Mesenchymal stem cell (in vitro differentiated cells and primary cell): Measurements from ENCODE around the gene RNF34.

Source experiments
- DNase-seq: peaks from one replicate; pipeline ENCODE4 v3.0.0-alpha.2; 2013
- H2AFZ ChIP-seq: one replicate; pipeline ENCODE4 v1.6.1; 2013; ENCODE audit warnings: low read depth, mild to moderate bottlenecking, control low read depth, inconsistent platforms, low read length, moderate library complexity
- H2AK5ac ChIP-seq: 2 replicates; pipeline ENCODE4 v1.6.1; 2013; ENCODE audit warnings: low read length, moderate library complexity, mild to moderate bottlenecking, inconsistent platforms; ENCODE audit not compliant: severe bottlenecking
- H2BK120ac ChIP-seq: one replicate; pipeline ENCODE4 v1.6.1; 2013; ENCODE audit warnings: low read depth, mild to moderate bottlenecking, inconsistent platforms, low read length, moderate library complexity
- H2BK12ac ChIP-seq, 2 experiments: one replicate each; pipeline ENCODE4 v1.6.1; 2013; ENCODE audit warnings: inconsistent platforms in 2 of 2, low read length in 2 of 2, mild to moderate bottlenecking in 2 of 2, moderate library complexity in 2 of 2, control low read depth in 1 of 2
- H2BK15ac ChIP-seq: one replicate; pipeline ENCODE4 v1.6.1; 2013; ENCODE audit warnings: mild to moderate bottlenecking, low read depth, inconsistent platforms; ENCODE audit not compliant: poor library complexity, severe bottlenecking
- H2BK5ac ChIP-seq: 2 replicates; pipeline ENCODE4 v1.6.1; 2013; ENCODE audit warnings: low read depth, mild to moderate bottlenecking, low read length, control low read depth, inconsistent platforms; ENCODE audit not compliant: poor library complexity, severe bottlenecking
- H3K14ac ChIP-seq, 2 experiments: one replicate each; pipeline ENCODE4 v1.6.1; 2013; ENCODE audit warnings: inconsistent platforms in 2 of 2, low read length in 2 of 2, control low read depth in 1 of 2, mild to moderate bottlenecking in 1 of 2, moderate library complexity in 1 of 2
- H3K18ac ChIP-seq, 2 experiments: one replicate each; pipeline ENCODE4 v1.6.1; 2013; ENCODE audit warnings: inconsistent platforms in 2 of 2, low read length in 2 of 2, control low read depth in 1 of 2, low read depth in 1 of 2, mild to moderate bottlenecking in 1 of 2
- H3K23ac ChIP-seq, 2 experiments: one replicate each; pipeline ENCODE4 v1.6.1; 2013; ENCODE audit warnings: inconsistent platforms in 2 of 2, low read length in 2 of 2, mild to moderate bottlenecking in 2 of 2, moderate library complexity in 2 of 2, control low read depth in 1 of 2
- H3K27ac ChIP-seq: 2 replicates; pipeline ENCODE4 v1.5.1; 2013; ENCODE audit warnings: mild to moderate bottlenecking, moderate library complexity, low read length, control low read depth, inconsistent platforms; ENCODE audit not compliant: poor library complexity, severe bottlenecking
- H3K27me3 ChIP-seq, 2 experiments: 2 replicates each; pipeline versions ENCODE4 v1.6.1 to v1.7.0; 2013; ENCODE audit warnings: low read length in 2 of 2, mild to moderate bottlenecking in 2 of 2, moderate library complexity in 2 of 2, control low read depth in 1 of 2, inconsistent platforms in 1 of 2; ENCODE audit not compliant: control insufficient read depth in 1 of 2, insufficient read depth in 1 of 2
- H3K36me3 ChIP-seq, 2 experiments: 2 replicates each; pipeline versions ENCODE4 v1.6.1 to v1.7.0; 2013; ENCODE audit warnings: low read length in 2 of 2, control low read depth in 1 of 2, inconsistent platforms in 1 of 2, low read depth in 1 of 2, mild to moderate bottlenecking in 1 of 2; ENCODE audit not compliant: insufficient read depth in 2 of 2, control insufficient read depth in 1 of 2
- H3K4ac ChIP-seq, 2 experiments: one replicate each; pipeline ENCODE4 v1.6.1; 2013; ENCODE audit warnings: inconsistent platforms in 2 of 2, low read length in 2 of 2, mild to moderate bottlenecking in 2 of 2, moderate library complexity in 2 of 2, control low read depth in 1 of 2, low read depth in 1 of 2
- H3K4me1 ChIP-seq: 2 replicates; pipeline ENCODE4 v1.6.1; 2013; ENCODE audit warnings: low read depth, low read length, control low read depth; ENCODE audit not compliant: control insufficient read depth, insufficient read depth
- H3K4me2 ChIP-seq: 2 replicates; pipeline ENCODE4 v1.6.1; 2013; ENCODE audit warnings: low read length, mild to moderate bottlenecking, inconsistent platforms; ENCODE audit not compliant: poor library complexity, severe bottlenecking
- H3K4me3 ChIP-seq, 2 experiments: 2 replicates each; pipeline versions ENCODE4 v1.5.1 to v1.7.0; 2013; ENCODE audit warnings: low read length in 2 of 2, mild to moderate bottlenecking in 2 of 2, control low read depth in 1 of 2, low read depth in 1 of 2; ENCODE audit not compliant: insufficient read depth in 1 of 2
- H3K79me1 ChIP-seq: replicated peaks from 2 replicates; pipeline ENCODE4 v1.6.1; 2013; ENCODE audit warnings: mild to moderate bottlenecking, control low read depth, low read length, inconsistent platforms; ENCODE audit not compliant: poor library complexity, severe bottlenecking
- H3K9ac ChIP-seq: 2 replicates; pipeline ENCODE4 v1.7.0; 2013; ENCODE audit warnings: mild to moderate bottlenecking, low read length, moderate library complexity
- H3K9me3 ChIP-seq: 2 replicates; pipeline ENCODE4 v1.7.0; 2013; ENCODE audit warnings: mild to moderate bottlenecking, low read length; ENCODE audit not compliant: control insufficient read depth
- H4K8ac ChIP-seq: one replicate; pipeline ENCODE4 v1.6.1; 2013; ENCODE audit warnings: inconsistent platforms, mild to moderate bottlenecking, low read length, moderate library complexity
- H4K91ac ChIP-seq: one replicate; pipeline ENCODE4 v1.6.1; 2013; ENCODE audit warnings: mild to moderate bottlenecking, low read length, inconsistent platforms
- WGBS: methylation state at CpG from one replicate; pipeline ENCODE4 v1.1.7; 2013; ENCODE audit warnings: mixed read lengths; 5-methylcytosine and 5-hydroxymethylcytosine counted together

Gene RNF34

DNA sequence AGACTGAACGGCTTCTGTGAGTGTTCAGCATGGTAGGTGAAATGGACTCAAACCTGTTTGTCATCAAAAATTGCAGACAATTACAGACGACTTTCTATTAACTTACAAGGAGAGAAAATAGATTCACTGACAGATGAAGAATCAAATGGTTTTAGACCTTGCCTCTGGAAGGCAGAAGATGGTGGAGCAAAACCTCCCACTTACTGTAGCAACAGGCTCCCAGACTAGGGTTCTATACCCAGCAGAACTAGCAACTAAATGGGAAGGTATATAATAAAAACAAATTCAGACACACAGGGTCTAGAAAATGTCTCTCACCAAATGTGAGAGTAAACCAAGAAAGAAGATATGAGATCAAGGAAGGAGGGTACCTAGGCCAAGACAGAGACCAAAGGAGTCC, 36.8 kb downstream of the RNF34 start:
- Histone ChIP-seq H3K9ac (no peak overlapping the region), H3K14ac (no peak overlapping the region), H2AFZ (no peak overlapping the region), H2BK12ac (no peak overlapping the region), H3K23ac (no peak overlapping the region), H2BK15ac (no peak overlapping the region), H3K36me3 (peaks cover 41 to 83% of the 10 kb centered on the region in 2 experiments), H3K27ac (no peak overlapping the region), H4K8ac (no peak overlapping the region), H3K9me3 (peaks cover 6% of the 10 kb centered on the region), H2AK5ac (no peak overlapping the region), H3K18ac (no peak overlapping the region), H3K79me1 (peaks cover 6% of the 10 kb centered on the region), H3K4me1 (no peaks in the 10 kb centered on the region), H4K91ac (no peak overlapping the region), H2BK120ac (no peak overlapping the region), H3K4me3 (no peak overlapping the region), H2BK5ac (no peak overlapping the region), H3K4ac (no peak overlapping the region), H3K27me3 (no peaks in the 10 kb centered on the region), H3K4me2 (no peak overlapping the region)
- WGBS = no CpG with 5 or more reads among the region's 2 CpGs
- no peak for DNase-seq

DNA sequence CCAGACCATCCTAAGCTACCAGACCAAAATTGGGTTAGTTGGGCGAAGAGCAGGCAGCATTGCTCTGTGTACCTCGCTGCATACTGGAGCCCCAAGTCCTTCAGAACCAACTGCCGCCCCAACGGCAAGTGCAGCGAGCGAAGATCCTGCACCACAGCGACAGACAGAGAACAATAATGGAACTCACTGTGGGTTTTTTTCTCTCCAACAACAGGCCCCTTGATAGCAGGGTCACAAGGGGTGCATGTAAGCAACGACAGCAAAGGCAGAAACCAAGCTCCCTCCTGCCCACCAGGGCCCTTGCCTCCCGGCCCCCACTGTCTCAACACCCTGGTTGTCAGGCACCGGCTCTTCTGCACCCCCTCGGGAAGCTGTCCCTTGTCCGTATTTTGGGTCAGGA, 39.0 kb downstream of the RNF34 start:
- peaks cover 6% of the 10 kb centered on the region for H3K9me3 ChIP-seq
- no peak overlapping the region for H2AK5ac ChIP-seq
- DNase-seq = no peak
- no peak overlapping the region for H3K27ac ChIP-seq
- no peak overlapping the region for H3K4me3 ChIP-seq
- H3K18ac ChIP-seq = no peak overlapping the region
- H3K36me3 ChIP-seq = peaks cover 52 to 67% of the 10 kb centered on the region in 2 experiments
- no peak overlapping the region for H4K91ac ChIP-seq
- H3K79me1 ChIP-seq = peaks cover 14% of the 10 kb centered on the region
- no peak overlapping the region for H2BK15ac ChIP-seq
- H3K27me3 ChIP-seq = no peaks in the 10 kb centered on the region
- no peak overlapping the region for H3K23ac ChIP-seq
- H2AFZ ChIP-seq = no peak overlapping the region
- H2BK12ac ChIP-seq = no peak overlapping the region
- no peak overlapping the region for H2BK120ac ChIP-seq
- no peak overlapping the region for H4K8ac ChIP-seq
- H3K4me2 ChIP-seq = no peak overlapping the region
- H3K14ac ChIP-seq = no peak overlapping the region
- WGBS = 95% methylated on average over 9 of the region's 12 CpGs
- no peak overlapping the region for H2BK5ac ChIP-seq
- peaks cover 5% of the 10 kb centered on the region for H3K4me1 ChIP-seq
- no peak overlapping the region for H3K9ac ChIP-seq
- no peak overlapping the region for H3K4ac ChIP-seq

DNA sequence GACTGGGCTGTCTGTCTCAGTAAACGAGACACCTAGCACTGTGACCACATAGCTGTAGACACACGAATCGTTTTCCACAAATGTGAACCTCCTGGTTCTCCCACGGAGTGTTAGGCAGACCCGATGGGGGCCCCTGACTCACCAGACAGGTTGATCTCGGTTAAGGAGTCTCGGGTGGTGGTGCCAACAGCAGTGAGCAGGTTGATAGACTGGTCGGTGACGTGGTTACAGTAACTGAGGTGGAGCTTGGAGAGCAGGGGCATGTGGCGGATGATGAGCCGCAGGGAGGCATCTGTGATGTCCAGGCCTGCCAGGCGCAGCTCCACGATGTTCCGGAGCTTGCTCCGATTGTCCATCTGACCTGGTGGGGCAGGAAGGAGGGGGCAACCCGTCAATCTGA, 39.8 kb downstream of the RNF34 start:
- Histone ChIP-seq H2AK5ac (no peak overlapping the region), H3K27ac (no peak overlapping the region), H2BK120ac (no peak overlapping the region), H3K9me3 (peaks cover 6% of the 10 kb centered on the region), H3K4me2 (no peak overlapping the region), H3K4me3 (no peak overlapping the region), H3K14ac (no peak overlapping the region), H3K79me1 (peaks cover 14% of the 10 kb centered on the region), H4K91ac (no peak overlapping the region), H2BK5ac (no peak overlapping the region), H3K23ac (peak overlapping the region in 1 of 2 experiments; percentile 86), H3K18ac (no peak overlapping the region), H4K8ac (no peak overlapping the region), H3K4ac (no peak overlapping the region), H2BK12ac (no peak overlapping the region), H3K36me3 (peaks cover 60 to 65% of the 10 kb centered on the region in 2 experiments), H3K27me3 (no peaks in the 10 kb centered on the region), H2AFZ (no peak overlapping the region), H2BK15ac (no peak overlapping the region), H3K9ac (no peak overlapping the region), H3K4me1 (peaks cover 5% of the 10 kb centered on the region)
- no peak for DNase-seq
- 97% methylated on average over 16 of the region's 16 CpGs for WGBS

DNA sequence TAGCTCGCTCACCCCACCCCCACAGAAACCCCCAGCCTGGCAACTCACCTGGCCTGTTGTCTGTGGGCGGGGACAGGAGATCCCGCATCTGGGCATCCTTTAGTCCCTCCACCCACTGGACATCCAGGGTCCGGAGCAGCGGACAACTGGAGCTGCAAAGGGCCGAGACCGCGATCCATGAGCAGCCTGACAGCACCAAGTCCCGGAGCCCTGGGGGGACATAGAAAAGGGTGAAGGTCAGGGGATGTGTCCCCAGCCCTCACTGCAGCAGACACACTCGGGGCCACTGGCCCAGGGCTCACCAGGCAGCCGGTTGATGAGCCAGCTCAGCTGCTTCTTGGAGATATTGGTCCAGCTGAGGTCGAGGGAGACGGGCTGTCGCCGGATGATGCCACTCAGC, 40.9 kb downstream of the RNF34 start:
- Histone ChIP-seq H2AFZ (no peak overlapping the region), H2BK5ac (no peak overlapping the region), H2BK120ac (no peak overlapping the region), H3K4me2 (no peak overlapping the region), H2BK12ac (no peak overlapping the region), H3K18ac (no peak overlapping the region), H3K4me1 (peaks cover 5% of the 10 kb centered on the region), H3K79me1 (peaks cover 19% of the 10 kb centered on the region), H4K8ac (no peak overlapping the region), H3K27ac (no peak overlapping the region), H3K27me3 (no peaks in the 10 kb centered on the region), H3K14ac (no peak overlapping the region), H3K23ac (no peak overlapping the region), H3K36me3 (peaks cover 55 to 63% of the 10 kb centered on the region in 2 experiments), H3K9me3 (peaks cover 6% of the 10 kb centered on the region), H3K4ac (no peak overlapping the region), H2BK15ac (no peak overlapping the region), H2AK5ac (no peak overlapping the region), H3K4me3 (no peak overlapping the region), H4K91ac (no peak overlapping the region), H3K9ac (no peak overlapping the region)
- no peak for DNase-seq
- 98% methylated on average over 15 of the region's 15 CpGs for WGBS
